HG03571 (cell line): ENCODE data around the gene APPL1.
"Not testable (repeated sequence)": the region's sequence is repeated elsewhere in the genome, so short reads cannot be mapped to it uniquely, and the experiment has no call there.

Source experiments
- ATAC-seq: cut with Tn5 transposase; IDR thresholded peaks from one replicate; pipeline ENCODE4 v1.9.1; 2021; ENCODE audit not compliant: unreplicated experiment

APPL1 gene

DNA sequence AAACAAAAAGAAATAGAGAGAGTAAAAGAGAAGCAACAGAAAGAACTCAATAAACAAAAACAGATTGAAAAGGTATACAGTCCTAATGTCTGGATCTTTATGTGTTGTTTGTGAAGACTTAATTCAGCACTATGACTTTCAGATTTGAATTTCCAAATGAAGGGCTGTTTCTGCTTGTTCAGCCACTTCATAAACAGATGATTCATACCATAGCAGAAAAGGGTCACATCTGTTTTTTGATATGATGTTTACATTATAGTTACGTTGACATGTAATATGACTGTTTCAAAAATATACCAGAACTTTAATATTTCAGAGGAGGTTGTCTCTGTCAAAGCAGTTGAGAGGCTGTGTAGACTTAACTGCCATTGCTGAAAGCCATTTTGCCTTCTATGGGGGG lies 40.9 kb downstream of the APPL1 start:
- ATAC-seq, result no peak

DNA sequence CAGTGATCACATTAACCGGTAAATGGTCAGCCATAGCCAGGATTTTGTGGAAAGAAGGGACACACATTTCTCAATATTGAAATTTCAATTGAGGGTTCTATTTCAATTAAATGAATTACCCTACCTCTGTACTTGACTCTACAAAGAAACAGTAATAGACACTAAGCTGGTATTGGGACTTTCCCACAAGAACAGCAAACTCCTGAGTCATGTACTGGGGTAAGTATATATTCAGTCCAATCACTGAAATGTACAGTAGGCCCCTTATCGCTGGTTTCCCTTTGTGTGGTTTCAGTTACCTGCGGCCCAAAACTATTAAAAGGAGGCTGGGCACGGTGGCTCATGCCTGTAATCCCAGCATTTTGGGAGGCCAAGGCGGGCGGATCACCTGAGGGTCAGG lies 47.3 kb downstream of the APPL1 start:
- no peak for ATAC-seq

DNA sequence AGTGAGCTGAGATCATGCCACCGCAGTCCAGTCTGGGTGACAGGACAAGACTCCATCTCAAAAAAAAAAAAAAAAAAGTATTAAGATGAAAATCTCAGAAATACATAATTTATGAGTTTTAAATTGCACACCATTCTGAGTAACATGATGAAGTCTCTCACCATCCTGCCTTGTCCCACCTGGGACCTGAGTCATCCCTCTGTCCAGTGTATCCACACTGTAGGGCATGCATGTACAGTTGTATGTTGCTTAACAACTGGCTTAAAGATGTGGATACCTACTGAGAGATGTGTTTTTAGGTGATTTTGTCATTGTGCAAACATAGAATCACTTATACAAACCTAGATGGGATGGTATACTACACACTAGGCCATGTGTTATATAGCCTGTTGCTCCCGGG lies 47.9 kb downstream of the APPL1 start:
- ATAC-seq, result no peak

- no peak for ATAC-seq
Measured at GRCh38 chr3:57278237-57278636, 50.7 kb downstream of the APPL1 start.

DNA sequence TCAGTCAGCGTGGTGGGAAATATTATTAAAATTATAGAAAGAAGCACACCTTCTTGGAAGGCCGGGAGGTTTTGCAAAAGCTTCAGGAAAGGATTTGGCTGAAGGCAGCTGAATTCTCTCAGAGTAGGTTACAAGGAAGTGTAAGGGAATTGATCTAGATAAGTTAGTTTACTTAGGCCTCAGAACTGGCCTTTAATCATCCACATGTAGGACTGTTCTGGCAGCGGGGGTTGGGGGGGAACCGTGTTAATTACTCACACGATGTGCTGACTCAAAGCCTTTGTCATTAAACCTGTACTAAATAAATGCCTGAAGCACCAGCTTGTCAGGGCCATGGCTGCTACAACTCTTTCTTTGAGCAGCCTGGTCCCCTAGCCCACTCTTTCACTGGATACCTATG lies 52.2 kb downstream of the APPL1 start:
- ATAC-seq, result no peak

GRCh38 chr3:57281715-57282114 lies 54.2 kb downstream of the APPL1 start:
- ATAC-seq, result no peak

DNA sequence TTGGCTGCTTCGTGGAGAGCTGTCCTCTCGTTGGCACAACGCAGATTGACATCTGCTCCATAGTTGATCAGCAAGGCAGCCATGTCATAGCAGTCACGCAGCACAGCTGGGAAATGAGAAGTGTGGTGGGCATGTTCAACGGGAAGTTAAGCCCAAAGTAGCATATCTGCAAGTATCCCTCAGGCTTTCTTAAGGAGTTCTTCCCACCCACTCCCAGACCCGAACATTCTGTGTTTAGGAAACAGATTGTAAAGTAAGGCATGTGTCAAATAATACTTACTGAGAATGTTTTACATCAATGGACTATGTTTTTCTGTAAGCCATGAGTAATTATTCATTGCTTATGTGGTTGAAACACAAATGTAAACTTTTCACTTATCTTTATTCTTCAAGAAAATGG lies 55.8 kb downstream of the APPL1 start:
- ATAC-seq, result no peak

GRCh38 chr3:57287205-57287604 lies 59.7 kb downstream of the APPL1 start:
- no peak for ATAC-seq

DNA sequence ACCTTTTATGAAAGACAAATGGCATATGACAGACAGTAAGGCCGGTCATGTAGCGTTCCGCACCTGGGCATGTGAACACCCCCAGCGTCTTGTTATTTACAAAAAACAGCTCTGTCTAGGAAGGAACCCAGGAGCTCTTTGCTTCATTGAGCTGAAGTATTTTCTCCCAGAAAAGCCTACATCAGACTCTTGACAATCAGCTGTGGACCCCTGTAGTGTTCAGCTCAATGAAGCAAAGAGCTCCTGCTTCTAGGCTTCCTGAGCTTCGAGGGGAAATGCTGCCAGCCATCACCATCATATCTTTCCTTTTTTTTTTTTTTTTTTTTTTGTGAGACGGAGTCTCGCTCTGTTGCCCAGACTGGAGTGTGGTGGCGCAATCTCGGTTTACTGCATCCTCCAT lies 60.9 kb downstream of the APPL1 start:
- no peak for ATAC-seq

DNA sequence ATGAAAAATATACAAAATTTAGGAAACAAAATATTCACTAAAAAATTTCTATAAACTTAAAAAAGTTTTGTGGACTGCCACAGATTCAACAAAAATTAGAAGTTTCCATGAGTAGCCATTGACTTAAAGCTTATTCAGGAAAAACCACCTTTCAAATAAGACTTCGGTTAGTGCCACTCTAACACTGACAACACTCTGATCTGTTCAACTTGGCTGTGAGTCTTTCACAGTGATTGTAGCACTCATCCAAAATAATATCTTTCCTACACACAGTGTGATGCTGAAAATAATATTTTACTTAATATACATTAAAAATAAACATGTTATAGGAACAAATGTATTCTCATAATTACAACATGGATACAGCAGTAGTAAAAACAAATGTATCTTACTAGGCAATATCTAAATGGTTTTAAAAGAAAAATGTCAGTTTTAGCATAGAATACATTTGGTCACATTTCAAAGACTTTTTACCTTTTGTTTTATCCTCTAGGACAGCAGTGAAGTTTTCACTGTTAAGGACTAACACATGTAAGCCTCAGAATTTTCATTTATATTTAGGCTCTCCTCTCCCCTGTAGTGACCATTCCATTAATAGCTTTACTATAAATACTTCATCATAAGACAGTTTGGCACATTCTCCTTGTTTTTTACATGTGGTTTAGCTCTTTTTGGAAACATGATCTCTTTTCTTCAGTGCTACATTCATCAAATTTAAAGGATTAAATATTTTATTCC lies 64.8 kb downstream of the APPL1 start, which contains the start of gene ASB14:
Gene ASB14, minus strand, starts transcription at position 527 of the 738 bp plus-strand sequence. CDS start 652 bp downstream, outside the sequence.
- ATAC-seq, result no peak

DNA sequence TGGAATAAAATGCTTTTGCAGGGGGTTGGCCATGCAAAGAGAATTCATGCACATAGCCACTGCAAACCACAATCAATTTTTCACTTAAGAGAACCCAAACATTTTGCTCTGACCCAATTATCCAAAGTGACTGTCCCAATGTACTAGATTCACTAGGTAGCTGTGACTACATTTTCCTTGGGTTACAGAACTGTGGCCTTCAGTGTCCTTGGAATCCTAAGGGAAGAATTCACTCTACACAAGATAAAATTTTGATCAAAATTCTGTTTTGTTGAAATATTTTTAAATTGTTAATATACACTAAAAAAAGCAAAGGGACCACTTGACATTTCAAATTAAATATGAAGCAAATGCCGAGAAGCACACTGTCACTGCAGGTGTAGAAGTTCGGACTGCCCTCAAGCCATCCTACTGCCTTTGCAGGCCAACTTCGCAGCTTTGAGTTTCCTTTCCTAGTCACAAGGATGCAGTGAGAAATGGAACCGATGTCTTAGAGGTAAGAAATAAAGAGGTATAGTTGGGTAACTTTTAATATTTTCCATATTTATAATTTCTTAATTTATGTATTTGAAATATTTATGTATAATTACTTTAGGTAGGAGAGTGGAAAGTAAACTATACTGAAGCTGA lies 65.5 kb downstream of the APPL1 start:
- no peak for ATAC-seq

GRCh38 chr3:57298041-57298440 lies 70.5 kb downstream of the APPL1 start:
- no peak for ATAC-seq

- ATAC-seq, result not testable (repeated sequence)
Measured at GRCh38 chr3:57303520-57303919, 76.0 kb downstream of the APPL1 start.

GRCh38 chr3:57309769-57310360 lies 82.3 kb downstream of the APPL1 start:
- no peak for ATAC-seq

DNA sequence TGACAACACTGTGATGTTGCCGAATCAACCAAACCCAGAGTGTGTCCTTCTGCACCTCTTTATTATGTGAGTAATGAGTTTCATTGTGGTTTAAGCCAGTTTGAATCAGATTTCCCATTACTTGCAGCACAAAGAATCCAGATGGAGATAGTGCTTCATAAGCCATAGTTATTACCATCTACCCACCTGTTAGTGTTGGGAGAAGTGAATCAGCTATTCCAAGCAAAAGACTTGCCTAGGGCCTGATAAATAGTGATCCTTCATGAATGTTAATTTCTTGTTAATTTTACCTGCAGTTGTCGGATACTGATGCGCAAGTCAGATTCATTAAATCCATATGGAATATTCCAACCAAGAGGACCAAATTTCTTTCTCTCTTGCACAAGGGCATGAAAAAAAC lies 86.7 kb downstream of the APPL1 start:
- ATAC-seq, result no peak
